ENCODE results near the gene MSRB2.
"Not testable (repeated sequence)": the region's sequence is repeated elsewhere in the genome, so short reads cannot be mapped to it uniquely, and the experiment has no call there.

The MSRB2 gene

DNA sequence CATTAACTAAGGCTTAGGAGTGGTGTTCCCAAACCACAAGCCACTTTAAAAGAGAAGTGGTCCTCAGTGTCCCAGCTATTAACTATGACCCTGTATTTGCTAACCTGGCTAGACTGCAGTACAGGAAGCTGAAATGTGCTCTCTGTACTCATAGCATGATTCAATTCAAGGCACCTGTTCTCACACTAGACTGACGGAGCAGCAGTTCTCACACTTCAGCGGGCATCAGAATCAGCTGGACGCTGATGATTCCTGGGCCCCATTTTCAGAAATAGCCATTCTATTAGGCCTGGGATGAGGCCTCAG lies 24.5 kb upstream of the MSRB2 start:
- TF ChIP-seq CTCF (IDR thresholded peaks at IDR 0.05; ENCODE audit: borderline replicate concordance, insufficient read depth, low read depth, low read length): no peak
- H3K4me3 ChIP-seq (ENCODE audit: low read depth, low read length): no peak overlapping the region

GRCh38 chr10:23072593-23072992 lies 22.8 kb upstream of the MSRB2 start:
- H3K4me3 ChIP-seq (ENCODE audit: low read depth, low read length): not testable (repeated sequence)

DNA sequence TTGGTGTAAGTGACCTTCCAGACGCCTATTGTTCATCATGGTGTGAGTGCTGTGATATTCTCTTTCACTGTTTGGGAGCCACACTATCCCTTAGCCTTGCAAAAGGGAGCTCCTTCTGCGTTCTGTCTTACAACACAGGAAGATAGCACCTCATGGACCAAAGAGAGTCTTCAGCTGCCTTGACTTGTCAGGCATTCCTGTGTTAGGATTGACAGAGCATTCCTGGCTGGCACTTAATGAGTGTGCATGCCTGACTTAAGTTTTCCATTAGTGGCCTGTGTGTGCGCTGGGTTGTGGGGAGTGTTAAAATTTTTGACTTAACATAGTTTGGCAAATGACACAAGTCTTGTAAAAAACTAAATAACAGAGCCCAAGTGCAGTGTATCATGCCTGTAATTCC lies 21.9 kb upstream of the MSRB2 start:
- TF ChIP-seq CTCF (IDR thresholded peaks at IDR 0.05; ENCODE audit: borderline replicate concordance, insufficient read depth, low read depth, low read length): no peak
- H3K4me3 ChIP-seq (ENCODE audit: low read depth, low read length): no peak overlapping the region

GRCh38 chr10:23075672-23076071 lies 19.7 kb upstream of the MSRB2 start:
- no peak overlapping the region for H3K4me3 ChIP-seq (ENCODE audit: low read depth, low read length)
- no peak for TF ChIP-seq CTCF (IDR thresholded peaks at IDR 0.05; ENCODE audit: borderline replicate concordance, insufficient read depth, low read depth, low read length)

DNA sequence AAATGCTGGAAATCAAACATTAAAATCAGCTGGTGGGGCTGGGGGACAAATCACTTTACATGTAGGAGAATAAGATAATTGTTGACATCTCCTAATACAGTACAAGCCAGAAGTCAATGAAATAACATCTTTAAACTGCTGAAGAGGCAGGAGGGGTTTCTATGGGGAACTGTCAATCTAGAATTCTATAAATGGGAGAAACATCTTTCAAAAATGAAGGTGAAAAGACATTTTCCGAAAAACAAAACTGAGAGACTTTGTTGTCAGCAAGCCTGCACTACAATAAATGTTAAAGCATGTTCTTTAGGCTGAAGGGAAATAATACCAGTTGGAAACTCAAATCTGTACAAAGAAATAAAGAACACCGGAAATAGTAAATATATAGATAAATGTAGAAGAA lies 17.3 kb upstream of the MSRB2 start:
- no peak overlapping the region for H3K4me3 ChIP-seq (ENCODE audit: low read depth, low read length)
- no peak for TF ChIP-seq CTCF (IDR thresholded peaks at IDR 0.05; ENCODE audit: borderline replicate concordance, insufficient read depth, low read depth, low read length)

DNA sequence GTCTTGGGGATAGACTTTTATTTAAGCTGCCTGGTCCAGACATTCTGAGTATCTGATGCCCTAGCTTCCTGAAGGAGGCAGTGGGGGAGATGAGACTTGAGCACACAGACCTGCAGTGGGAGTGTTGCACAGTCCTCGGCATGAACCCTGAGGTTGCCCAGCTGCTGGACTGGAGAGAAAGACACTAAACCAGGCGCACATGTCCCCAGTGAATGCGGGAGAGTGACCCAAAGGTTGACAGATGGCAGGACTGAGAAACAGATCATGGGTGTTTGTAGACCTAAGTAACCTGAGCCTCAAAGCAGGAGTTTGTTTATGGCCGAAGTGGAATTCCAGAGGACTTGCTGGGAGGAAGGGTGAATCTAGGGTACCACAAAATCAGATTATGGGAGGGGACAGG lies 15.7 kb upstream of the MSRB2 start:
- no peak overlapping the region for H3K4me3 ChIP-seq (ENCODE audit: low read depth, low read length)
- no peak for TF ChIP-seq CTCF (IDR thresholded peaks at IDR 0.05; ENCODE audit: borderline replicate concordance, insufficient read depth, low read depth, low read length)

DNA sequence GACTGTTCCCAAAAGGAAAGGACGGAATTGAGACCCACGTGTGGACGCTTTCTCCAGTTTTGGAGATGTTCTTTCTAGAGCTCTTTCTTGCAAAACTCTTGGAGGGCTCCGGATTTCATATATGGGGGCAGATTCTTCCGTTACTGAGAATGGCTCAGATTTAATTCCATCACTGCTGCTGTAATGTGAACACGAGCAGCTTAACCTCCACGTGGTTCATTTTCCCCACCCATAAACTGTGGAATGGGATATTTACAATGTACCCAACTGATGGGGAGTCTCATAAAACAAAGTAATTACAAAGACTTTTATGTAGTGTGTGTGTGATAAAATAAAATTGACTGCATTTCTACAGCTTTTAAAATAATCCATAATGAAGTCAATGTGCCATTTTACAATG lies 15.1 kb upstream of the MSRB2 start:
- no peak overlapping the region for H3K4me3 ChIP-seq (ENCODE audit: low read depth, low read length)
- TF ChIP-seq CTCF (IDR thresholded peaks at IDR 0.05; ENCODE audit: borderline replicate concordance, insufficient read depth, low read depth, low read length): no peak

- no peak for TF ChIP-seq CTCF (IDR thresholded peaks at IDR 0.05; ENCODE audit: borderline replicate concordance, insufficient read depth, low read depth, low read length)
These were observed 14.1 kb upstream of the MSRB2 start for GRCh38 chr10:23081221-23081750.

More at GRCh38 chr10:23081221-23081750, 14.1 kb upstream of the MSRB2 start:
- H3K4me3 ChIP-seq (ENCODE audit: low read depth, low read length): no peak overlapping the region

Measured in GM12875 (cell line).